Left hindlimb (tissue), 1 donor: ENCODE measurements around the gene HOOK1.
A peak's percentile ranks its signal among the peaks of the same experiment; 100 is the strongest.
"Not testable (repeated sequence)": the region's sequence is repeated elsewhere in the genome, so short reads cannot be mapped to it uniquely, and the experiment has no call there.

Experiments used
- DNase-seq: peaks from one replicate; pipeline ENCODE4 v3.0.0-alpha.2; 2018

The HOOK1 gene

DNA sequence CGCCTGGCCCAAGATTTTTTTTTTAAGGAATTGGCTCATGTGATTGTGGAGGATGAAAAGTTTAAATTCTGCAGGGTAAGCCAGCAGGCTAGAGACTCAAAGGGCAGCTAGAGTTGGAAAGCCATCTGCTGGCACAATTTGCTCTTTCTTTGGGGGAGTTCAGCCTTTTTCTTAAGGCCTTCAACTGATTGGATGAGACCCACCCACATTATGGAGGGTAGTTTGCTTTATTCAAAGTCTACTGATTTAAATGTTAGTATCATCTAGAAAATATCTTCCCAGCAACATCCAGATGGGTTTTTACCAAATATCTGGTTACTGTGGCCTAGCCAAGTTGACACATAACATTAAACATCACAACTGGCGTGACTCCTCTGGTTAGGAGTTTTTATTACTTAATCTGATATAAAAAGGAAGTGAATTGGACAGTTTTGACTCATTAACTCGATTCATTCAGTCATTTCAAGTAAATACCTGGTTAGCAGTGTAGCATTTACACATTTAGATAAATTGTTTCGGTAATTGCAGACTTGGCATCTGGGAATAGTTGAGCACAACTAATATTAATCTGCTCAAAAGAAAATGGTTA lies 12.4 kb downstream of the HOOK1 start:
- no peak for DNase-seq

DNA sequence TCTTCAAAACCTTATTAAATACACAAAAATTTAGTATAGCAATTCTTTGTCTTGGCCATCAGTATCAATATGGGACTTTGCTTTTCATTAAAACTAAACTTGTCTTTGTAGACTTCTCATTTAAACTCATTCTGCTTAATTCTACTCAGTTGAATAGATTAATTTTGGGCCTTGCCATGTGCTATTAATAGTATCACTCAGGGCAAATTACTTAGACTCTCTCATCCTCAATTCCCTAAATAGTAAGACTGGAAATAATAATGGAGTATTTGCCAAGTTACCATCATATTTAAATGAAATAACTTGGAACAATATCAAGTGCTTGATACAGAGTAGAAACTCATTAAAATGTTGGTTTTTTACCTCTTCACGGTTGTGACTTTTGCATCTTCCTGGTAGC lies 13.4 kb downstream of the HOOK1 start:
- no peak for DNase-seq

DNA sequence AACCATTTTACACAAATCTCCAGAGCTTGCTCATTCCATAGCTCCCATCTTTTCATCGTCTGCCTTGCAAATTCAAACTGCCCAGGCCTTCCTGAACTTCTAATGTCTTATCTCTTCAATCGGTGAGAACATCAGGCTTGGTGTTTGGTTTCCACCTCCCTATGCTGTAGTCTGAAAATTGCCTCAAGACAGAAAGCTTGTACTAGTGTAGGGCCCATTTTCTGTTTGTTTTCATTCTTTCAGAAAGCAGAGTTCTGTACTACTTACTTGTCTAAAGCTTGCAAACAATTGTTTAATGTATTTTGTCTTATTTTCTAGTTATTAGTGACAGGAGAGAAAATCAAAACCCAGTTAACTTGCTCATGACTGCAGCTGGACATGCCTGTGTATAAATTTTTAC lies 16.8 kb downstream of the HOOK1 start:
- no peak for DNase-seq

GRCh38 chr1:59833022-59833421 lies 18.3 kb downstream of the HOOK1 start:
- DNase-seq, result no peak

- DNase-seq, result no peak
Observed at GRCh38 chr1:59833991-59834390, 19.2 kb downstream of the HOOK1 start.

- not testable (repeated sequence) for DNase-seq
Observed at GRCh38 chr1:59837857-59838256, 23.1 kb downstream of the HOOK1 start.

- no peak for DNase-seq
Observed at GRCh38 chr1:59845091-59845490, 30.3 kb downstream of the HOOK1 start.

- DNase-seq, result no peak
Observed at GRCh38 chr1:59846209-59846894, 31.6 kb downstream of the HOOK1 start.

DNA sequence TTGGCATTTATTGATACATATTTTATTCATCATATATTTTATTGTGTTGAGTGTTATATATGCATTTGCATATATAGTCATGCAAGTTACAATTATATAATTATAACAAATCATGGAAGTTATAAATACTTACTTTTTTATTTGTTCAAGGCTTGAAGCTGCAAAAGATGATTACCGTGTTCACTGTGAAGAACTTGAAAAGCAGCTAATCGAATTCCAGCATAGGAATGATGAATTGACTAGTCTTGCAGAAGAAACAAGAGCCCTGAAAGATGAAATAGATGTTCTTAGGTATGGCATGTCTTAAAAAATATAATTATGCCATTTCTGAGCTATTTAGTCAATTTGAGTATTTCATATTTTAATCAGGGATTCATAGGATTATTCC lies 32.1 kb downstream of the HOOK1 start:
- no peak for DNase-seq

DNA sequence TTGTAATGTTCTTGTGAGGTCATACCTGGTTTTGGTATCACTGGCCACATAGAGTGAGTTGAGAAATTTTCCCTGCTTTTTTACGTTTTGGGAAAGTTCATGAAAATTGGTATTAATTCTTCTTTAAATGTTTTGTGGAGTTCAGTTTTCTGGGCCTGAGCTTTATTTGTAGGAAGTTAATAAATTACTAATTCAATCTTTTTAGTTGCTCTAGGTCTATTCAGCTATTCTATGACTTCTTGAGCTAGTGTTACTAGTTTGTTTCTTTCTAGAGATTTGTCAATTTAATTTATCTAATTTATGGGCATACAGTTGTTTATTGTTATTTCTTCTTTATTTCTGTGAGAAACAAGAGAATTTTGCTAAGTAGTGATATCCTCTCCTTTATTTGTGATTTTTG lies 37.4 kb downstream of the HOOK1 start:
- no peak for DNase-seq

GRCh38 chr1:59855297-59855696 lies 40.5 kb downstream of the HOOK1 start:
- DNase-seq, result not testable (repeated sequence)

DNA sequence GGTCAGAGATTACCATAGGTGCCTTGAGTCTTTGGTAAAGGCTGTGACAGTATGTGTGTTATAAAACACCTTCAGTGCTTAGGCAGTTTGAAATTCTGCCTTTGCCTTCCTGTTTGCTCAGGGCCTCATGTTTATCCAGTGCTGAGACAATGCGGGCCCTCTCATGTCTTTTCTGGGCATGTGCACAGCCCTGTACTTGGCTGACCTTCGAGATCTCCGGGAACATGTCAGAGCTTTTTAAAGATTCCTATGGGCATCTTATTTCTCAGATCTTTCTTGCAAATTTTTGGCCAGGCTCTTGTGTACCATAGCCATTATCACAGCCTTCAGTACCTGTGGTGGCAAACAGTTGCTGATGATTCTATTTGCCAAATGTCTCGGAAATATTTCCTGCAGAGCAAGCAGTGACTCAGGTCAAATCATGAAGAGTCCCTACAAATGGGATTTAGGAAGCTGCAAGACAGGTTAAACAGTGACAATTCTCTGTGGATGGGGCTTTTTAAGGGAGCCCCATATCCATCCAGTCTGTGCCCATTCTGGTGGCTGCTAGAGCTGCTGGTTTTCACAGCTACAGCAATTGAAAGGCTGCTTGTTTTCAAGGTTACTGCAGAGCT lies 42.1 kb downstream of the HOOK1 start:
- no peak for DNase-seq

DNA sequence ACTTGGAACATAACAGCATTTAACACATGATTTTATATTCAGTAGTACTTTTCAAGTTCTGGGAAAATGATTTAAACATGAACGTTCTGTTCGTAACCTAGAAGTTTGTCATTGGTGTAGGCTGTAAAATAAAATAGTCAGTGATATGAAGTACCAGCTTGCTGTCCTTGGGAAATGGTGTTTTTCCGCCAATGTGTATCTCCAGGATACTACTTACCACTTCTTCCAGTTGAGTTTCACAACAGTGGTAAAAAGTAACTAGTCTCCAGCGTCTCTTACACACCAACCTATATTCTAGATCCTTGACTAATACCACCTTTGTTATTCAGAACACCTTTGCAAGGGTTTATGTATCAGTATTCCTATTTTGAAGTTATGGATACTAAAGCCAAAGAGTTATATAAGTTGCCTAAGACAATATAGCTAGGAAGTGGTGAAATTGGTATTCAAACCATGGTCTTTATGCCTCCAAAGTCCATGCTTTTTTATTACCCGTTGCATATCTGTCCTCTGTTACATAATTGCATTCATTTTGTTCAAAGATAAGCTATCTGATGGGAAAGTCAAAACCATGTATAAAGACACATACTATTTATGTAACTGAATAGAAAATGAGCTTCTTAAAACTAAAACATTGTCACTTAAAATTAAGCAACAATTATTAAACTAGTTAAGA lies 43.1 kb downstream of the HOOK1 start:
- no peak for DNase-seq

GRCh38 chr1:59866462-59866861 lies 51.7 kb downstream of the HOOK1 start:
- DNase-seq, result no peak

- no peak for DNase-seq
Observed at GRCh38 chr1:59871746-59872145, 57.0 kb downstream of the HOOK1 start.

DNA sequence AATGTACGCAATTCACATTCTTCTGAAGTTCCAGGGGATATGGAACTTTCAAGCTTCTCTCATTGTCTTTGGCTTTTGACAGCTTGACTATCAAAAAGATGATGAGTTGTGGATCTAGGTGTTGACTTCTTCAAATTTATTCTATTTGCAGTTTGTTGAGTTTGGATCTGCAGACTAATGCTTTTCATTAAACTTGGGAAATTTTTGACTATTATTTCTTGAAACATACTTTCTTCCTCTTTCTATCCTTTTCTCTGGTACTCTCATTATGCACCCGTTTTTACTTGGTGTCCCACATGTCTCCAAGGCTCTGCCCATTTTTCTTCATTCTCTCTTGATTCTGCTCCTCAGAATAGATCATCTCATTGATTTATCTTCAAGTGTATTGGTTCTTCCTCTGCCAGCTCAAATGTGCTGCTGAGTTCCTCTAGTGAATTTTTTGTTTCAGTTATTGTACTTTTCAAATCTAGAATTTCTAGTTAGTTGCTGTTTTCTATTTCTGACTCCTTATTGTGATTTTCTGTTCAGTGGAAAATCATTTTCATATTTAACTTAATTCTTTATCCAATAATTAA lies 62.4 kb downstream of the HOOK1 start:
- DNase-seq, result no peak

DNA sequence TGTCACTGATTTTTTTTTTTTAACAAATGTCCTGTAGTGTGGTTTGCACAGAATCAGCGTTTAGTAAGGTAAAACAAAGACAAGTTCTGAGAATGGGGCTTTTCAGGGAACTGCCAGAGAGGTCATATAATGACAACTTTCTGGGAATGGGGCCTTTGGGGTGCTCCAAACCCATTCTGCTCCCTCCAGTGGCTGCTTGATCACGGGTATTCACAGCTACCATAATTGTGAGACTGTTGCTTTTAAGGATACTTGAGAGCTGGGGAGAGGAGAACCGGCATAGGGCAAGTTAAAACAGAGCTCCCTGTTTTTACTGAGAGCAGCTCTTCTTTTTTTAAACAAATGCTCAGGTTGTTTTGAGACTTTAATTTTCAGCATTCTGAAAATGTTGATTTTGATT lies 63.6 kb downstream of the HOOK1 start:
- DNase-seq, result no peak

DNA sequence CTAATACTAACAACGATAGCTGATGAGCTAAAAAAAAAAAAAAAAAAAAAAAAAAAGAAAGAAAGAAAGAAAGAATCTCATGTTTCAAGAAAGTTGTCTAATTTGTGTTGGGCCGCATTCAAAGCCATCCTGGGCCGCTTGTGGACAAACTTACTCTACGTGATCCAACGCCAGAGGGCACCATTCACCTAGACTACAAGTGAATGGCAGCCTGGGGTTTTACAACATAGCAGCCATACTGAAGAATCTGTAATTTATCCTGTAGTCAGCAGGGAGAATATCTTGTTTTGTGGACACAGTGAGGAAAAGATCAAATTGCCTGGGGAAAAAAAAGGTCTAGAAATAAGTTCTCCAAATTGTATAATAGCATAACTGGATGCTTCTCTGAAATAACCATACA lies 64.8 kb downstream of the HOOK1 start:
- peak; percentile 41 for DNase-seq

DNA sequence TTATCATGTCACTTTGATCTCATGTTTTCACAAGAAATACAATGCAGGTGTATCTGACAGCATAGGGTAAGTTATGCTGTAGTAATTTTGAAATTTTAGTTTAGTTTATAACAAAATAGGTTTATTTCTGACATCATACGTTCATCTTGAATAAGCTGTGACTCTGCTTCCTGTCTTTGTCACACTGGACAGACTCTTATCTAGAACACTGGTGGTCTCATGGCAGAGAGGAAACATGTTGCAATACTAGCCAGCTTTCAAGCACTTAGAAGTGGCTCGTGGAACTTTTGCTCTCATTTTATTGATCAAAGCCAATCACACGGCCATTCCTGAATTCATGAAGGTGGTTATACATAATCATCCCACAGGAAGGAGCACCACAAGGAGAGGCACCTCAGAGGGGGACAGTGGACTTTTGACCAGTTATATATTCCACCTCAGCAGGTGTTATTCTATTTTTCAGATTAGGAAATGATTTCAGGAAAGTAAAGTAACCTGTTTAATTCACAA lies 65.3 kb downstream of the HOOK1 start:
- no peak for DNase-seq

DNA sequence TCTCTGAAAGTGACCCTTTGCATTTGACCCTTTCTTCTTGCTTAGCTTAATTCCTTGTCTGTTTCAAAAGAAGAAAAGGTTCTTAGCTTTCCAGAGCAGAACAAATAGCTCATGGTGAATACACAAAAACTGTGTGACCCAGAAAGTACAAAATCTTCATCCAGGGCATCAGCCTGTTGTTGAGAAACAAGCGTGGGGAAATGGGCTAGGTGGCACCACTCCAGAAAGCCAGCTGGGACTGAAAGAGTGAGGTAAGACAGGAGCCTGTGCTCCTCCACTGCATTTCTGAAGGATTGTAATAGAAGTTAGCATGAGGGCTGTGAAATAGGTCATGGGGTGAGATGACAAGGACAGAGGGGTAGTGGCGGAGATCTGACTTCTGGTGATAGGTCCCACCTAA lies 66.0 kb downstream of the HOOK1 start:
- no peak for DNase-seq

GRCh38 chr1:59885160-59885832 lies 70.5 kb downstream of the HOOK1 start:
- no peak for DNase-seq

GRCh38 chr1:59892841-59893811 lies 78.4 kb downstream of the HOOK1 start:
- DNase-seq, result no peak
